Activated naive CD8-positive, alpha-beta T cell treated with anti-CD3 and anti-CD28 coated beads, Interleukin-2, amount 50 U/mL, for 16 hours (primary cell): Measurements from ENCODE around the gene UBE2F.

ENCODE experiments used
- DNase-seq: peaks from one replicate; pipeline ENCODE4 v3.0.0-alpha.2; 2020; ENCODE audit warnings: low read depth, low spot score

Gene UBE2F

GRCh38 chr2:237966565-237967462 lies at the start of gene UBE2F:
Gene UBE2F (plus strand): TSS chr2:237967014. CDS start chr2:237973108, 6,094 bp downstream.
- DNase-seq = peak; percentile 96

- DNase-seq = no peak
Measured at GRCh38 chr2:237917696-237918374, 49.0 kb upstream of the UBE2F start.

GRCh38 chr2:237919593-237919992 lies 47.2 kb upstream of the UBE2F start:
- DNase-seq = no peak

- no peak for DNase-seq
Measured at GRCh38 chr2:237920673-237921072, 46.1 kb upstream of the UBE2F start.

- no peak for DNase-seq
Measured at GRCh38 chr2:237921967-237922492, 44.8 kb upstream of the UBE2F start.

GRCh38 chr2:237922641-237923361 lies 44.0 kb upstream of the UBE2F start:
- DNase-seq = no peak

GRCh38 chr2:237923481-237924163 lies 43.2 kb upstream of the UBE2F start:
- DNase-seq = peak; percentile 69

GRCh38 chr2:237924164-237924534 lies 42.7 kb upstream of the UBE2F start:
- DNase-seq = no peak

GRCh38 chr2:237927135-237927534 lies 39.7 kb upstream of the UBE2F start:
- DNase-seq = no peak

- no peak for DNase-seq
Measured at GRCh38 chr2:237927986-237928385, 38.8 kb upstream of the UBE2F start.

GRCh38 chr2:237929979-237930378 lies 36.8 kb upstream of the UBE2F start:
- DNase-seq = no peak

- no peak for DNase-seq
Measured at GRCh38 chr2:237931205-237931721, 35.6 kb upstream of the UBE2F start.

- DNase-seq = no peak
Measured at GRCh38 chr2:237932731-237933131, 34.1 kb upstream of the UBE2F start.

GRCh38 chr2:237934186-237934585 lies 32.6 kb upstream of the UBE2F start:
- no peak for DNase-seq

GRCh38 chr2:237935740-237936452 lies 30.9 kb upstream of the UBE2F start:
- no peak for DNase-seq

GRCh38 chr2:237939251-237939650 lies 27.6 kb upstream of the UBE2F start:
- no peak for DNase-seq

- no peak for DNase-seq
Measured at GRCh38 chr2:237940828-237941227, 26.0 kb upstream of the UBE2F start.

GRCh38 chr2:237941239-237941638 lies 25.6 kb upstream of the UBE2F start:
- DNase-seq = no peak

GRCh38 chr2:237942513-237942899 lies 24.3 kb upstream of the UBE2F start:
- no peak for DNase-seq

GRCh38 chr2:237943395-237944094 lies 23.3 kb upstream of the UBE2F start:
- no peak for DNase-seq
